ENCODE measurements around the gene ARHGAP28.

The ARHGAP28 gene

DNA sequence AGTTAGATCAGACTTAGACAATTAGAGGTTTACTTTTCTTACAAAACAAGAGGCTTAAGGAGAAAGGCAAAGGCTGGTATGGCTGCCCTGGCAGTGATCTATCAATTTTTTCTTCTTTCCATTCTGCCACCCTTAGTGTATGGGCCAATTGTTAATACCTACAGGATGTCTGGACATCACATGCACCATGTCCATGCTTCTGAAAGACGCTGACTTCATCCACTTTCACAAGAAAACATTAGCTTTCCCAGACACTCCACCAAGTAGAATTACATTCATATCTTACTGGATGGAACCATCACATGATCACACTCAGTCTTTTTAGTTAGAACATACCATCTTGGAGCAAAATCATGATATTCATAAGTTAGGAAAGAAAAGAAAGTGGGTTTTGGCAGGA, 120.9 kb downstream of the ARHGAP28 start:
- TF ChIP-seq CTCF (IDR thresholded peaks at IDR 0.05; ENCODE audit: unreplicated experiment in 3 of 3): no peak
- no peaks in the 10 kb centered on the region for H3K4me1 Mint-ChIP-seq
- H3K9me3 Mint-ChIP-seq: peaks cover 32% of the 10 kb centered on the region
- H3K27me3 Mint-ChIP-seq (ENCODE audit: low read depth): no peaks in the 10 kb centered on the region
- H3K36me3 Mint-ChIP-seq (ENCODE audit: low read depth): peaks cover 91% of the 10 kb centered on the region
- no peak overlapping the region for H3K4me3 Mint-ChIP-seq
- H3K27ac Mint-ChIP-seq: no peak overlapping the region

- H3K27me3 Mint-ChIP-seq (ENCODE audit: low read depth): peaks cover 5% of the 10 kb centered on the region
- H3K4me1 Mint-ChIP-seq: no peaks in the 10 kb centered on the region
- H3K36me3 Mint-ChIP-seq (ENCODE audit: low read depth): peaks cover 89% of the 10 kb centered on the region
- no peak overlapping the region for H3K4me3 Mint-ChIP-seq
- H3K9me3 Mint-ChIP-seq: peaks cover 32% of the 10 kb centered on the region
- no peak for TF ChIP-seq CTCF (IDR thresholded peaks at IDR 0.05; ENCODE audit: unreplicated experiment in 3 of 3)
- H3K27ac Mint-ChIP-seq: no peak overlapping the region
These were observed 122.0 kb downstream of the ARHGAP28 start for GRCh38 chr18:6851480-6851879.

DNA sequence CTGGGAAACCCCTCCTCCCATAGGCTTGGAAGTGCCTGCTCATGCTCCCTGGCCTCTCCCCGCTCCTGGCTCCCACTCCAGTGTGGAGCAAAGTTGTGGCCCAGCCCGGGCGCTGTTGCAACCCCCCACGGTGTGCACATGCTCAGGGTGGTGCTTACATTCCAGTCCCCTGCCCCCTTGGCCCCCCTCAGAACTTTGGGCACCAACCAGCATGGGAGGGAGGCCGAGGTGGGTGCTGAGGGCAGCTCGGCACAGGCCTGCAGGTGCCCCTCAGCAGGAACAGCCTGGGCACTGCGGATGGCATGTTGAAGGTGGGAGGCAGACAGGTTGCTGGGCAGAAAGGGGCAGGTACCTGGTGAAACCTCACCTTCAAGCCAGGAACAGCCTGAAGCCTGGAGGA, 125.3 kb downstream of the ARHGAP28 start:
- Mint-ChIP-seq H3K9me3 (peaks cover 32% of the 10 kb centered on the region), H3K27me3 (ENCODE audit: low read depth) (peaks cover 5% of the 10 kb centered on the region), H3K4me1 (no peaks in the 10 kb centered on the region), H3K36me3 (ENCODE audit: low read depth) (peaks cover 80% of the 10 kb centered on the region), H3K4me3 (no peak overlapping the region), H3K27ac (no peak overlapping the region)
- TF ChIP-seq CTCF (IDR thresholded peaks at IDR 0.05; ENCODE audit: unreplicated experiment in 3 of 3): no peak

GRCh38 chr18:6855767-6856166, 126.3 kb downstream of the ARHGAP28 start:
- peaks cover 28% of the 10 kb centered on the region for H3K9me3 Mint-ChIP-seq
- no peak overlapping the region for H3K4me3 Mint-ChIP-seq
- TF ChIP-seq CTCF (IDR thresholded peaks at IDR 0.05; ENCODE audit: unreplicated experiment in 3 of 3): no peak
- H3K36me3 Mint-ChIP-seq (ENCODE audit: low read depth): peaks cover 80% of the 10 kb centered on the region
- no peak overlapping the region for H3K27ac Mint-ChIP-seq
- H3K27me3 Mint-ChIP-seq (ENCODE audit: low read depth): peaks cover 5% of the 10 kb centered on the region
- H3K4me1 Mint-ChIP-seq: no peaks in the 10 kb centered on the region

GRCh38 chr18:6857300-6857699, 127.8 kb downstream of the ARHGAP28 start:
- H3K27ac Mint-ChIP-seq: no peak overlapping the region
- peaks cover 5% of the 10 kb centered on the region for H3K27me3 Mint-ChIP-seq (ENCODE audit: low read depth)
- no peaks in the 10 kb centered on the region for H3K4me1 Mint-ChIP-seq
- peaks cover 13% of the 10 kb centered on the region for H3K9me3 Mint-ChIP-seq
- no peak overlapping the region for H3K4me3 Mint-ChIP-seq
- peaks cover 74% of the 10 kb centered on the region for H3K36me3 Mint-ChIP-seq (ENCODE audit: low read depth)
- TF ChIP-seq CTCF (IDR thresholded peaks at IDR 0.05; ENCODE audit: unreplicated experiment in 3 of 3): no peak

DNA sequence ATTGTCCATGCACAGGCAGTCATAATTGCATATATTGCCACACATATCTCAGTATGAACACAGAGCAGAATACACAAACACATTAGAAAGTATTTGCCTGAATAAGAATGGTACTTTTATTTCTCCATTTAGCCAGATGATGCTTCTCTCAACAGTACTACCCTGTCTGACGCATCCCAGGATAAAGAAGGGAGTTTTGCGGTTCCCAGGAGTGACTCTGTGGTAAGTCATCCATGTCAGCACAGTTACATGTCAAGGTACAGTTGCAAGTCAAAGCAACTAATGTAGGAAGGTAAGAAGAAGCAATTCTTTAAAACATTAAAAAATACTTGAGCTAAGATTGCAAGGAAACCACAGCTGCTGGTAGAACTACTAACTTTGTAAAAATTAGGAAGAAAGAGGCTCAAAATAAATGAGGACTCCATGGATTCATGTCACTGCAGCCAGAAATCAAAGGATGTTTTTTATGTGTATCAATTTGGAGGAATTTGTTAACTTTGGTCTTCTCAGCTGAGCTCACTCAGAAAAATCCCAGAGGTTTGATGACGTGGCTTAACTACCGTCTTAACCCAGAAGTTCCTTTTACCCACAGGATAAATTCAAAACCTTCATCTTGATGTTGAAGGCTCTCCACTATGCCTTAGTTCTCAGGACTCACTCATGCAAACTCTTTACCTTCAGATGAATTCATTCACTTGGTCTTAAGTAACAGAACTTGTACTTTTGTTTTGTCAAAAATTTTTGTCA, 130.3 kb downstream of the ARHGAP28 start:
- H3K4me3 Mint-ChIP-seq: no peak overlapping the region

More for the DNA sequence above, 130.3 kb downstream of the ARHGAP28 start:
- Mint-ChIP-seq H3K4me1 (no peaks in the 10 kb centered on the region), H3K27me3 (ENCODE audit: low read depth) (peaks cover 5% of the 10 kb centered on the region), H3K27ac (no peak overlapping the region), H3K9me3 (no peaks in the 10 kb centered on the region), H3K36me3 (ENCODE audit: low read depth) (peaks cover 49% of the 10 kb centered on the region)
- TF ChIP-seq CTCF (IDR thresholded peaks at IDR 0.05; ENCODE audit: unreplicated experiment in 3 of 3): no peak

Data from nephron (organoid).